GM10266 (cell line): ENCODE results near the gene GLIS1.

Experiments used
- DNase-seq: peaks from one replicate; pipeline ENCODE4 v3.0.0; 2012; ENCODE audit errors: extremely low spot score
- CTCF ChIP-seq: IDR thresholded peaks from 2 replicates; pipeline ENCODE4 v1.5.1; 2012; ENCODE audit warnings: mild to moderate bottlenecking, low read depth; ENCODE audit not compliant: control insufficient read depth, insufficient read depth; ENCODE audit errors: missing control alignments

GLIS1 gene

GRCh38 chr1:53517109-53517508, 221.9 kb downstream of the GLIS1 start:
- DNase-seq: no peak
- TF ChIP-seq CTCF: no peak

GRCh38 chr1:53516181-53516580, 222.8 kb downstream of the GLIS1 start:
- no peak for DNase-seq
- no peak for TF ChIP-seq CTCF

GRCh38 chr1:53514436-53514835, 224.5 kb downstream of the GLIS1 start:
- no peak for TF ChIP-seq CTCF
- DNase-seq: no peak

GRCh38 chr1:53513846-53514245, 225.1 kb downstream of the GLIS1 start:
- no peak for DNase-seq
- TF ChIP-seq CTCF: no peak

GRCh38 chr1:53512807-53513755, 225.9 kb downstream of the GLIS1 start:
- DNase-seq: no peak
- TF ChIP-seq CTCF: no peak

GRCh38 chr1:53511933-53512806, 226.8 kb downstream of the GLIS1 start:
- no peak for DNase-seq
- no peak for TF ChIP-seq CTCF
